Testis (tissue), 3 donors: Measurements from ENCODE around the gene SIPA1L2. TPM values are rescaled to one million over a fixed set of nuclear protein-coding genes. Genes with fewer than 3 reads are reported as not detected.

Experiments used
- DNase-seq: peaks from one replicate; pipeline ENCODE4 v3.0.0-alpha.2; 2019
- H3K27ac ChIP-seq, 2 donors: fragments of 200-600 bp; sonication (generic); one replicate each; pipeline ENCODE4 v1.5.1; 2019
- H3K27me3 ChIP-seq: fragments of 200-600 bp; sonication (generic); one replicate; pipeline ENCODE4 v1.5.1; 2019
- H3K36me3 ChIP-seq: fragments of 200-600 bp; sonication (generic); one replicate; pipeline ENCODE4 v1.5.1; 2017; ENCODE audit warnings: low read depth; ENCODE audit errors: missing control alignments
- H3K4me1 ChIP-seq: fragments of 200-600 bp; sonication (generic); one replicate; pipeline ENCODE4 v1.5.1; 2019
- H3K4me3 ChIP-seq, 2 donors: fragments of 200-600 bp; sonication (generic); one replicate each; pipeline ENCODE4 v1.5.1; 2017 to 2019
- H3K9me3 ChIP-seq: fragments of 200-600 bp; sonication (generic); one replicate; pipeline ENCODE4 v1.5.1; 2017
- CTCF ChIP-seq, 3 experiments: fragments of 450-650 bp in 2 of 3; fragments of 200-600 bp in 1 of 3; sonication (generic) in 1 of 3; IDR thresholded peaks; one replicate each; pipeline ENCODE4 v1.5.1; 2016 to 2019; ENCODE audit warnings: antibody characterized with exemption in 3 of 3, mild to moderate bottlenecking in 2 of 3, moderate library complexity in 1 of 3
- POLR2A ChIP-seq: fragments of 450-650 bp; IDR thresholded peaks from one replicate; pipeline ENCODE4 v1.6.1; 2017; ENCODE audit warnings: antibody characterized with exemption, mild to moderate bottlenecking, moderate library complexity
- WGBS, 2 donors: methylation state at CpG; one replicate each; pipeline ENCODE4 v1.1.5; 2018; 5-methylcytosine and 5-hydroxymethylcytosine counted together
- intact Hi-C: fragments of 100-400 bp; cut with DNase I; formaldehyde crosslinking; loops from one replicate; pipeline ENCODE4 v1.15.1; 2023; ENCODE audit warnings: low total_unique reads
- polyA plus RNA-seq: library from polyadenylated mRNA; stranded (reverse); fragments of 350-450 nt; fragmentation: Illumina TruSeq; extraction: RNeasy Lipid Tissue Mini Kit (QIAGEN cat#74804); gene quantifications from one replicate; pipeline ENCODE4 v1.2.3, GENCODE V29; 2014; ENCODE audit warnings: low read depth, low replicate concordance; ENCODE audit not compliant: insufficient read depth
- total RNA-seq, 2 donors: library from RNA; depleted of rRNA; stranded (reverse); fragments of >200 nt; gene quantifications; one replicate each; pipeline ENCODE4 v1.2.3, GENCODE V29; 2016

Gene SIPA1L2
- total and polyA plus RNA-seq, 3 donors from 2014 or later = 19.5 to 43.4 (median 36.1) TPM

GRCh38 chr1:232598837-232599177, 31.1 kb downstream of the SIPA1L2 start:
- WGBS, 2 donors = 88 to 93% methylated on average over 4 of the region's 4 CpGs
- no peaks in the 10 kb centered on the region for H3K27me3 ChIP-seq
- intact Hi-C loops = no loop called here
- DNase-seq = no peak
- no peaks in the 10 kb centered on the region for H3K9me3 ChIP-seq
- TF ChIP-seq POLR2A (no peak), CTCF (IDR thresholded peaks at IDR 0.05) (no peak)
- H3K27ac ChIP-seq = no peak overlapping the region
- H3K4me3 ChIP-seq = no peak overlapping the region
- no peaks in the 10 kb centered on the region for H3K36me3 ChIP-seq
- no peaks in the 10 kb centered on the region for H3K4me1 ChIP-seq

GRCh38 chr1:232598133-232598532, 31.8 kb downstream of the SIPA1L2 start:
- H3K4me3 ChIP-seq = no peak overlapping the region
- H3K27me3 ChIP-seq = no peaks in the 10 kb centered on the region
- intact Hi-C loops = no loop called here
- no peak for TF ChIP-seq POLR2A
- no peak for TF ChIP-seq CTCF (IDR thresholded peaks at IDR 0.05)
- 95 to 100% methylated on average over 3 of the region's 3 CpGs for WGBS, 2 donors
- H3K9me3 ChIP-seq = no peaks in the 10 kb centered on the region
- H3K27ac ChIP-seq = no peak overlapping the region
- DNase-seq = no peak
- H3K36me3 ChIP-seq = no peaks in the 10 kb centered on the region
- H3K4me1 ChIP-seq = no peaks in the 10 kb centered on the region

GRCh38 chr1:232597721-232598120, 32.2 kb downstream of the SIPA1L2 start:
- H3K4me1 ChIP-seq = no peaks in the 10 kb centered on the region
- no peaks in the 10 kb centered on the region for H3K27me3 ChIP-seq
- no peak for TF ChIP-seq CTCF (IDR thresholded peaks at IDR 0.05)
- no peak for TF ChIP-seq POLR2A
- intact Hi-C loops = no loop called here
- H3K36me3 ChIP-seq = no peaks in the 10 kb centered on the region
- DNase-seq = no peak
- H3K27ac ChIP-seq = no peak overlapping the region
- WGBS, 2 donors = 89 to 97% methylated on average over 2 of the region's 2 CpGs
- H3K4me3 ChIP-seq = no peak overlapping the region
- H3K9me3 ChIP-seq = no peaks in the 10 kb centered on the region

GRCh38 chr1:232596666-232597303, 33.1 kb downstream of the SIPA1L2 start:
- intact Hi-C loops = no loop called here
- no peak for DNase-seq
- no peak overlapping the region for H3K4me3 ChIP-seq
- no peaks in the 10 kb centered on the region for H3K36me3 ChIP-seq
- 64 to 70% methylated on average over 8 of the region's 8 CpGs for WGBS, 2 donors
- H3K27ac ChIP-seq = no peak overlapping the region
- H3K27me3 ChIP-seq = no peaks in the 10 kb centered on the region
- H3K4me1 ChIP-seq = no peaks in the 10 kb centered on the region
- no peak for TF ChIP-seq POLR2A
- TF ChIP-seq CTCF (IDR thresholded peaks at IDR 0.05) = no peak
- no peaks in the 10 kb centered on the region for H3K9me3 ChIP-seq
